Activated naive CD4-positive, alpha-beta T cell (primary cell): Measurements from ENCODE around the gene DDX54.

Source experiments
- DNase-seq, 4 experiments: peaks; one replicate each; lab custom pipeline; 2025; lab: John Stamatoyannopoulos, UW

Gene DDX54

GRCh38 chr12:113190761-113191160, 5.5 kb upstream of the DDX54 start:
- no peak for DNase-seq

DNA sequence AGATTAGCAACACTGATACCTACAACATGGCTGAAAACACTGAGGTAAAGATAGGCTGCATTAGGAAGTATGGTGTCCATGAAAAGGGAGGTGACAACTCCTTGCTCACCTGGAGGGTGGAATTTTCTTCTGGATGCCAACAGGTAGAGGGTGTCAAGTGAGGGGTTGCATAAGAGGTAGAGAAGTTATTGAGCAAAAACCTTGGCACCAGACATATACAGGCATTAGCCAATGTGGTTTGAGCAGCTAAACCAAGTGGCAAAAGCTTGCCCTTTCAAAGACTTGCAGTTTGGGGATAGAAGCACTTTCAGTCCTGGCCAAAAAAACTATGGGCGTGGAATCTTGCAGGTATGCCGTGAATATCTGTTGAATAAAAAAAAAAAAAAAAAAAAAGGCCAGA, 4.1 kb upstream of the DDX54 start:
- DNase-seq = no peak

GRCh38 chr12:113186666-113187325, 1.5 kb upstream of the DDX54 start:
- no peak for DNase-seq

DNA sequence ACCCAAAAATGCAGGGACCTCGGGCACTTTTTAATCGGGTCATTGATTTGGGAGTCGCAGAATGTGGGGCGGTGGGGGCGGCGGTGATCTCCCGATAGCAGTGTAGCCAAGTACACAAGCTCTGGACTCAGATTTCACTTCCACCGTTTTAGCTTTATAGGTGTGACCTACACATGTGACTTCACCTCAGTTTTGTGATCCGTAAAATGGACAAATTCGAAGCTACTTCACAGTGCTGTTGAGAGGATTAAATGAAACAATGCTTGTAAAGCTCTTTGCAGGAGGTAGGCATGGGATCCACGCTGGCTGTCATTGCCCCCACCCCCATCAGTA, 721 bp upstream of the DDX54 start:
- DNase-seq = no peak

- DNase-seq = peak; percentile 64 to 79 (median 77)
These were observed 438 bp downstream of the DDX54 start for GRCh38 chr12:113184900-113185179.

DNA sequence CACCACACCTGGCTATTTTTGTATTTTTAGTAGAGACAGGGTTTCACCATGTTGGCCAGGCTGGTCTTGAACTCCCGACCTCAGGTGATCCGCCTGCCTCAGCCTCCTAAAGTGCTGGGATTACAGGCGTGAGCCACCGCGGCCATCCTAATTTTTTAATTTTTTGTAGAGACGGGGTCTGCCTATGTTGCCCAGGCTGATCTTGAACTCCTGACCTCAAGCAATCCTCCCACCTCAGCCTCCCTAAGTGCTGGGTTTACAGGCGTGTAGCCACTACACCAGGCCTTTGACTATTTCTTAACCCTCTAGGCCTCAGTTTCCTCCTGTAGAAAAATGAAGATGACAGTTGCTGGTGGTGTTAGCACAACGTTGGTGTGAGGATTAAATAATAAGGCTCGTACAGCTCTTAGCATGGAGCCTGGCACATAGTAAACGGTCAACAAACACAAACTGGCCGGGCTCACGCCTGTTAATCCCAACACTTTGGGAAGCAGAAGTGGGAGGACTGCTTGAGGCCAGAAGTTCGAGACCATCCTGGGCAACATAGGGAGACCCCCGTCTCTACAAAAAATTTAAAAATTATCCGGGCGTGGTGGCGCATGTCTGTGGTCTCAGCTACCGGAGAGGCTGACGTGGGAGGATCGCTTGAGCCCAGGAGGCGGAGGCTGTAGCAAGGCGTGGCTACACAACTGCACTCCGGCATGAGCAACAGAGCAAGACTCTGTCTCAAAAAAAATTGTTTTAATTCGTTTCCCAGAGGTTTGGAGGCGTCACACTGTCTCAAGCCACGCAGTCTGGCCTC, 979 bp downstream of the DDX54 start:
- DNase-seq = peak in 3 of 4 experiments; percentile 48 to 72 (median 52)

DNA sequence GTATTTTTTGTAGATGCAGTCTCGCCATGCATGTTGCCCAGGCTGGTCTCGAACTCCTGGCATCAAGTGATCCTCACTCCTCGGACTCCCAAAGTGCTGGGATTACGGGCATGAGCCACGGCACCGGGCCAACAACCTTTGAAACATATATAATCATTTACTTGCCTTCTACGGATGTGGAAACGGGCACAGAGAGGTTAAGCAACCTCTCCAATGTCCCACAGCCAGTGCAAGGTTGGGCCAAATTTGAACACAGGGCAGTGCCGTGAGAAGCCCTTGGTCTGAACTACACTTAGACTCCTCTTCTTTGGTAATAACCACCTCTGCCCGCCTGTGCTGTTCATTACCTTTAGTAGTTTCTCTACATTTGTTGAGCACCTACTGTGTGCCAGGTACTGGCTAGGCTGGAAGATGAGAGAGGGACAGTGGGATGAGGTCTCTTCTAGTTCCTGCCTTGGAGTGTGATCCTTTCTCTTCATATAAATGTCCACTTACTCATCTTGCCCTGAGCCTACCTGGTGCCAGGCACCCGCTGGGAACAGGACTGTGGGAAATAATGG, 2.2 kb downstream of the DDX54 start:
- DNase-seq = no peak

DNA sequence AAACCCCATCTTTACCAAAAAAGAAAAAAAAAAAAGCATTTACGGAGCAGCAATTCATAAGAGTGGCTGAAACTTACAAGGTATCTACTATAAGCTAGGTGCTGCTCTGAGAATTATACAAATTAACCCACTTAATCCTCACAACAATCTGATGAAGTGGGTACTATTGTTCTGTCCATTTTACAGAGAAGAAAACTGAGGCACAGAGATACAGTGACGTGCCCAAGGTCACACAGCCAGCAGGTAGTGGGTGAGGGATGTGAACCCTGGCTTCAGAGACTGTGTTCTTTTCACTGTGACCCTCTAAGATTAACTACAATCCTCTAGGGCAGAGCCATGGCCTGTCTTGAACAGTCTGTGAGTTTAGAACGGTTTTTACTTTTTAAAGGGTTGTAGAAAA, 3.3 kb downstream of the DDX54 start:
- no peak for DNase-seq

GRCh38 chr12:113180333-113180732, 4.9 kb downstream of the DDX54 start:
- DNase-seq = no peak

DNA sequence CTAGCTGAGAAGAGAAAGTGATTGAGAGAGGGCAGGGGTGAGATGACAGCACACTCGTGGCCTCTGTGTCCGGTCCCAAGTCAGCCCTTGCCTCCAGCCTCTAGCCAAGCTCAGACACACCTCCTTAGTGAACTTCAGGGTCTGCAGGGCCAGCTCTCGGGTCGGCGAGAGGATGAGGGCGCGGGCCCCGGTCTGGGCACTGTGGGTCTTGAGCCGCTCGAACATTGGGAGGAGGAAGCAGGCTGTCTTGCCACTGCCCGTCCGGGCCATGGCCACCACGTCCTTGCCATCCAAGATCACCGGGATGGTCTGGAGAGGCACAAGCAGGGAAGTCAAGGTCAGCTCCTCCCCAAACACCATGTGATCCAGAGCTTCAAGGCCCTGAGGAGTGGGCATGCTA, 6.3 kb downstream of the DDX54 start:
- no peak for DNase-seq

- DNase-seq = peak; percentile 57 to 83 (median 67)
These were observed 10.6 kb downstream of the DDX54 start for GRCh38 chr12:113174461-113175384.

DNA sequence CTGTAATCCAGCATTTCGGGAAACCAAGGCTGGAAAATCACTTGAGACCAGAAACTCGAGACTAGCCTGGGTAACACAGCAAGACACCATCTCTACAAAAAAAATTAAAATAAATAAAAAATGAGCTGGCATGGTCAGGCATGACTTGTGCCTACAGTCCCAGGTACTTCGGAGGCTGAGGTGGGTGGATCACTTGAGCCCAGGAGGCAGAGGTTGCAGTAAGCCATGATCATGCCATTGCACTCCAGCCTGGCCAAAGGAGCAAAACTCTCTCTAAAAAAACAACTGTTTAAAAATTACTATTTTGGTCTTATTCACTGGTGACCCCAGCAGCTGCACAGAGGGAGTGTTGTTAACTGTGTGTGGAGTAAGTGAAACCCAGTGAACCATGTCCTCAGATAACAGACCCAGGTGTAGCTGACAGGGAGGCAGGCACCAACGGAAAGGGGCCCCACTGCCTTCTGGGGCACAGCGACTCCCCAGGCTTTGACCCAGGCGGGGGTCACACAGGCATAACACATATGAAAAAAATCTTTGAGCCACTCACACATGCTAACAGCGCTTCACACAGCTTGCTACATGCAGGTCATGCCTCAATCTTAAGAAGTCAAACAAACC, 12.1 kb downstream of the DDX54 start:
- DNase-seq = no peak

- no peak for DNase-seq
These were observed 13.1 kb downstream of the DDX54 start for GRCh38 chr12:113172185-113172584.

- no peak for DNase-seq
These were observed 13.7 kb downstream of the DDX54 start for GRCh38 chr12:113171543-113171942.

GRCh38 chr12:113170926-113171325, 14.4 kb downstream of the DDX54 start:
- DNase-seq = no peak

GRCh38 chr12:113170457-113170856, 14.8 kb downstream of the DDX54 start:
- no peak for DNase-seq

DNA sequence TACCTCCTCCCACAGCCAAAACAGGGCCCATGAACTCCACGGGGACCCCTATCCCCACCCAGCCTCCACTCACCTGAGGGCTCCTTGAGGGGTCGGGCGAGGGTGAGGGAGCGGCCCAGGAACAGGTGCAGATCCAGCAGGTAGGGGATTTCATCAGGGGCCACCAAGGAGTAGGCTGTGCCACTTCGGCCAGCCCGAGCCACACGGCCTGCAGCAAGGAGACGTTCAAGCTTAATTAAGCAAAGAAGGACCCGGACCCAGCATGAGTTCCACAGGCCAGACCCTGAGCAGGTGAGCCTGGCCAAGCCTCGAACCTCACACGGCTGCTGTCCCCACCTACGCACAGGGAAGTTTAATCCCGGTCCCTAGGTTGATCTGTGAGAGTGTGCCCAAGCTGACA, 15.6 kb downstream of the DDX54 start:
- no peak for DNase-seq

- DNase-seq = no peak
These were observed 17.4 kb downstream of the DDX54 start for GRCh38 chr12:113167868-113168267.

DNA sequence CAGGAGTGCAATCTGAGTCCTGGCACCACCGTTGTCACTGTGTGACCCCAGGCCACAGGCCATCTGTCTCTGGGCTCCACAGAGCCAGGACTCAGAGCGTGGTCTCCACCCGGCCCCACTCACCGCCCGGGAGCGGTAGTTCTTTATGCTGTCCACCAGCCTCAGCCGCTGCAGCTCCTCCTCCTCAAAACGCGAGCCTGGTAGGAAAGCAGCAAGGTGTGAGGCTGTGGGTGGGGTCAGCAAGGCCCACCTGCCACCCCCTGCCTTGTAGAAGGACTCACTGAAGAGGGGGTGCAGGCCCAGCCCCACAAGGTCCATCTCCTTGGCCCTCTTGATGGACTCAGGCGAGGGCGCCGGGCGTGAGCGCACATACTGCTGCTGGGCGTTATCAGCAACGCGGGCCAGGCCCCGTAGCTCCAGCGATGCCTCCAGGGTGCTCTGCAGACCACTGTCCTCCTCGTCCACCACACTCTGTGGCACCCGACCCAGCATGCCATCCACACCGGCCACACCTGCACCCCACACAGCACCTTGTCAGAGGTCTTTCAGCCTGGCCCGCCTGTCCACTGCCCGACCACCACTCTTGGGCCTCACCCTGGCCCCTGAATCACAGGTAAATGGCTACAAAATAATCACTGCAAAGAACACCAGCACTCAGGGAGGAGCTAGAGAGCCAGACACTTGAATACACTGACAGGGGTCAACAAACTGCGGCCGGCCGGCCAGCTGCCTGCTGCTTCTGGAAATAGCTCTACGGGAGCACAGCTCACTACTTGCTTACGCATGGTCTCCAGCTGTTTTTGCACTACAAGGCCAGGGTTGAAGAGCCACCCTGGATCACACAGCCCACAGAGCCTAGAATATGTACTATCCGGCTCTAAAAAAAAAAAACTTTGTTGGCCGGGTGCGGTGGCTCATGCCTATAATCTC, 19.5 kb downstream of the DDX54 start:
- no peak for DNase-seq

DNA sequence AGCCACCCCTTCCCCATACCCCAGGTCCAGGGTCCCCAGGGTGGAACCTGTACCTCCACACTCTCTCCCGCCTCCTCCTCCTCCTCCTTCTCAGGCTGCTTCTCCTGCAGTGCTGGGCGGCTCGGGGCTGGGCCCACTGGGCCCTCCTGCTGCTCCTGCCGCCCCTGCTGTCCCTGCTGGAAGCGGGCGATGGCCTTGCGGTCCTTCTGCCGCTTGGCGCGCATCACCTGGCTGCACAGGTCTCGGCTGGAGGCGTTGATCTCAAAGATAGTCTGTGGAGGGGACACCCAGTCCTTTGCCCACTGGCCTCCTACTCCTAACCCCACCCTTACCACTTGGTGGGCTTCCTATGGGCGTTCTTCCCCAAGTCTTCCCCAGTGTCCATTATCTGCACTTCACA, 21.3 kb downstream of the DDX54 start:
- no peak for DNase-seq

DNA sequence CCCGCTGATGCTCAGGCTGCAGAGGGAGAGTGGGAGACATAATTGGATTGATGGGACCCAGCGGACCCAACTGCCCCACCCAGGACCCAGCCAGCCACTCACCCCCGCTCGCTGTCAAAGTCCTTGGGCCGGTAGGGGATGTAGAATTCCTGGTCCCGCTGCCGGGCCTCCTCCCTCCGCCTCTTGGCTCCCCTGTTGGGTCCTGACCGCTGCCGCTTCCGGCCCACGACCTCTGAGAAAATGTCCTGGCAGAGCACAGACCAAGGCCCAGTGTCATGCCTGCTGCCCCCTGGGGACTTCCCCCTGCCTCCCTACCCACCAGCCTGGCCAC, 22.3 kb downstream of the DDX54 start:
- DNase-seq = no peak
